GM12891 (cell line): Measurements from ENCODE around the gene STEAP1B.

Source experiments
- POLR2A ChIP-seq: IDR thresholded peaks from 2 replicates; pipeline ENCODE4 v1.6.1; 2011; ENCODE audit warnings: low read depth, low read length, control low read depth
- POLR2AphosphoS5 ChIP-seq: IDR thresholded peaks from 2 replicates; pipeline ENCODE4 v1.6.1; 2011; ENCODE audit warnings: low read depth, low read length, control low read depth

GRCh38 chr7:22442187-22442881 lies 57.7 kb downstream of the STEAP1B start:
- no peak for TF ChIP-seq POLR2AphosphoS5
- TF ChIP-seq POLR2A: no peak
